OCI-LY7 (cell line): ENCODE data around the gene MYRFL.

Source experiments
- CTCF ChIP-seq: fragments of 200-600 bp; sonication (generic); conservative IDR thresholded peaks from 2 replicates; pipeline ENCODE4 v1.5.1; 2014; ENCODE audit warnings: mild to moderate bottlenecking, antibody characterized with exemption, low read length, moderate library complexity, mixed read lengths
- EZH2phosphoT487 ChIP-seq: fragments of 200-600 bp; sonication (generic); IDR thresholded peaks from 2 replicates; pipeline ENCODE4 v1.6.1; 2018; ENCODE audit warnings: low read depth, borderline replicate concordance, mild to moderate bottlenecking, mixed run types, antibody characterized with exemption, low read length, moderate library complexity, mixed read lengths

- TF ChIP-seq EZH2phosphoT487 (no peak), CTCF (no peak)
Measured at GRCh38 chr12:69952890-69953289, 127.9 kb downstream of the MYRFL start.
